Neural cell (in vitro differentiated cells): ENCODE measurements around the gene SLC2A4. TPM values are rescaled to one million over a fixed set of nuclear protein-coding genes. Genes with fewer than 3 reads are reported as not detected.

Source experiments
- H2AFZ ChIP-seq: fragments of 200-600, 300-800 bp; sonication (generic), shearing (Covaris generic); 2 replicates; pipeline ENCODE4 v1.6.0; 2014; ENCODE audit warnings: low read depth, mild to moderate bottlenecking, antibody characterized with exemption, low read length, moderate library complexity
- H3F3A ChIP-seq: fragments of 200-600 bp; shearing (Covaris generic); 2 replicates; pipeline ENCODE4 v1.6.1; 2016; ENCODE audit warnings: mild to moderate bottlenecking, moderate library complexity, mixed read lengths, antibody characterized with exemption, low read length; ENCODE audit not compliant: insufficient read depth, poor library complexity, severe bottlenecking
- H3K27ac ChIP-seq: fragments of 200-600, 300-800 bp; sonication (generic), shearing (Covaris generic); 2 replicates; pipeline ENCODE4 v1.5.1; 2014; ENCODE audit warnings: mild to moderate bottlenecking, low read length, moderate library complexity
- H3K27me3 ChIP-seq: fragments of 300-800, 200-600 bp; sonication (generic), shearing (Covaris generic); 2 replicates; pipeline ENCODE4 v1.6.0; 2014; ENCODE audit warnings: mild to moderate bottlenecking, low read depth, low read length, moderate library complexity; ENCODE audit not compliant: insufficient read depth
- H3K36me3 ChIP-seq: fragments of 300-800, 200-600 bp; sonication (generic), shearing (Covaris generic); 2 replicates; pipeline ENCODE4 v1.5.1; 2014; ENCODE audit warnings: mild to moderate bottlenecking, antibody characterized with exemption, low read length, moderate library complexity; ENCODE audit not compliant: insufficient read depth
- H3K4me2 ChIP-seq: fragments of 300-800, 200-600 bp; sonication (generic), shearing (Covaris generic); 2 replicates; pipeline ENCODE4 v1.6.0; 2014; ENCODE audit warnings: mild to moderate bottlenecking, low read length
- H3K4me3 ChIP-seq: fragments of 300-800, 200-600 bp; sonication (generic), shearing (Covaris generic); 2 replicates; pipeline ENCODE4 v1.5.1; 2014; ENCODE audit warnings: mild to moderate bottlenecking, low read length, moderate library complexity
- H3K79me2 ChIP-seq: fragments of 200-600 bp; shearing (Covaris generic); replicated peaks from 2 replicates; pipeline ENCODE4 v1.6.0; 2014; ENCODE audit warnings: mild to moderate bottlenecking, low read length, moderate library complexity; ENCODE audit not compliant: insufficient read depth
- H3K9ac ChIP-seq: fragments of 300-800, 200-600 bp; sonication (generic), shearing (Covaris generic); 2 replicates; pipeline ENCODE4 v1.6.1; 2016; ENCODE audit warnings: mild to moderate bottlenecking, low read length, mixed read lengths
- H3K9me2 ChIP-seq: fragments of 200-600 bp; shearing (Covaris generic); 2 replicates; pipeline ENCODE4 v1.6.1; 2016; ENCODE audit warnings: mild to moderate bottlenecking, low read length, mixed read lengths; ENCODE audit not compliant: insufficient read depth
- H3K9me3 ChIP-seq: fragments of 200-600, 300-800 bp; sonication (generic), shearing (Covaris generic); 2 replicates; pipeline ENCODE4 v1.6.1; 2016; ENCODE audit warnings: mild to moderate bottlenecking, mixed run types, low read length, moderate library complexity, mixed read lengths
- H4K20me1 ChIP-seq: fragments of 200-600 bp; shearing (Covaris generic); 2 replicates; pipeline ENCODE4 v1.6.1; 2016; ENCODE audit warnings: mild to moderate bottlenecking, mixed run types; ENCODE audit not compliant: insufficient read depth
- EP300 ChIP-seq: fragments of 450-650 bp; conservative IDR thresholded peaks from 2 replicates; pipeline ENCODE4 v1.6.1; 2014; ENCODE audit warnings: antibody characterized with exemption, mild to moderate bottlenecking, moderate library complexity; ENCODE audit not compliant: poor library complexity, severe bottlenecking
- EZH2 ChIP-seq: fragments of 200-600, 300-800 bp; shearing (Covaris generic), sonication (generic); IDR thresholded peaks from 2 replicates; pipeline ENCODE4 v1.6.1; 2014; ENCODE audit warnings: antibody characterized with exemption, low read length, borderline replicate concordance, mild to moderate bottlenecking; ENCODE audit not compliant: insufficient read depth, poor library complexity, severe bottlenecking
- MXI1 ChIP-seq: fragments of 450-650 bp; conservative IDR thresholded peaks from 2 replicates; pipeline ENCODE4 v1.6.1; 2014; ENCODE audit warnings: antibody characterized with exemption, mild to moderate bottlenecking; ENCODE audit not compliant: poor library complexity, severe bottlenecking
- POLR2AphosphoS5 ChIP-seq: IDR thresholded peaks from 2 replicates; pipeline ENCODE4 v1.6.1; 2012
- RAD21 ChIP-seq: fragments of 450-650 bp; conservative IDR thresholded peaks from 2 replicates; pipeline ENCODE4 v1.6.1; 2014; ENCODE audit warnings: antibody characterized with exemption, mild to moderate bottlenecking, moderate library complexity
- SMC3 ChIP-seq: fragments of 450-650 bp; conservative IDR thresholded peaks from 2 replicates; pipeline ENCODE4 v1.6.1; 2014; ENCODE audit warnings: antibody characterized with exemption, mild to moderate bottlenecking, moderate library complexity; ENCODE audit not compliant: poor library complexity
- TAF1 ChIP-seq: IDR thresholded peaks from 2 replicates; pipeline ENCODE4 v1.6.1; 2012; ENCODE audit warnings: low read depth
- polyA plus RNA-seq: library from polyadenylated mRNA; depleted of rRNA; stranded (reverse); fragments of >200 nt; gene quantifications from 2 replicates; pipeline ENCODE4 v1.2.3, GENCODE V29; 2014
- TF ChIP-seq, protein P1 (sequence below): IDR thresholded peaks from 2 replicates; pipeline ENCODE4 v1.6.1; 2012; ENCODE audit warnings: borderline replicate concordance
- TF ChIP-seq, protein P2 (sequence below): fragments of 450-650 bp; IDR thresholded peaks from 2 replicates; pipeline ENCODE4 v1.5.1; 2014; ENCODE audit warnings: antibody characterized with exemption, mild to moderate bottlenecking, moderate library complexity; ENCODE audit not compliant: poor library complexity, severe bottlenecking

SLC2A4 gene
- polyA plus RNA-seq, 1 donor from 2014 or later, result not detected

DNA sequence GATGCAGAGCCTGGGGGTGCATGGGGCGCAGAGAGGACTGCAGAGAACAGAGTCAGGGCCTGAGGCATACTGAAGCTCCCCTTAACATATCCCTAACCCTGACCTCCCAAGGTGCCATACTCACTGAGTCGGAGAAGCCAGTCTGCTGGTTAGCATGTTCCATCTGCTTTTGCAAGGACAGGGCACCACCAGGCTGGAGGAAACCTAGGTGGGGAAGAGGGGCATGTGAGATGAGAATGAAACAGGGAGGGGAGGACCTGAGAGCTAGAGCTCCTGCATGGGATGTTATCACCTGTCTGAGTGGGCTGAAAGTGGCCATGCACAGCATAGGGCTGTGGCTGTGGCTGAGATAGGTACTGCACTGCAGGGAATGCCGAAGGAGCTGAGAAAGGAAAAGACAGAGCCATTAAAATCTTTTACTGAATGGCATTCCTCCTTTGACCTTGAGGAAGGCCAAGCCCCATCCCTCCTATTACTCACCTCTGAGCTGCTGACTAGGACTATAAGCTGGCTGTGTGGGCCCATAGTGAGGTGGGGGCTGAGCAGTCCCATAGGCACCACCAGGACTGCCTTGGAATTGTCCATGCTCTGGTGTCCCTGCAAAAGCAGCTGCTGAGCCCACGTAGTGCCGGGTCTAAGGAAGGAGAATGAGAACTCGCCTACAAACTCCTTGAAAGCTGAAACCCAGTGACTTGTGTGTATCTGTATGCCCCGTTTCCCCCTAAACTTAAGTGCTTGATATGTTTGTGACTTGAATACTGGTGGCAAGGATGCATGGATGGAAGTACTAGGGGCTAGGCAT is 31.8 kb downstream of the SLC2A4 start:
- H3F3A ChIP-seq, result no peaks in the 10 kb centered on the region
- H3K9ac ChIP-seq, result no peak overlapping the region
- H3K4me3 ChIP-seq, result peak overlapping the region; percentile 83
- no peaks in the 10 kb centered on the region for H3K9me3 ChIP-seq
- no peaks in the 10 kb centered on the region for H3K36me3 ChIP-seq
- no peaks in the 10 kb centered on the region for H3K9me2 ChIP-seq
- H3K27ac ChIP-seq, result no peak overlapping the region
- H4K20me1 ChIP-seq, result peaks cover 10% of the 10 kb centered on the region
- no peaks in the 10 kb centered on the region for H3K27me3 ChIP-seq
- no peak overlapping the region for H2AFZ ChIP-seq
- H3K79me2 ChIP-seq, result peaks cover 39% of the 10 kb centered on the region
- TF ChIP-seq EP300 (no peak), SMC3 (no peak), POLR2AphosphoS5 (no peak), MXI1 (no peak), TAF1 (no peak), RAD21 (no peak), EZH2 (no peak)
- TF ChIP-seq, protein P1, sequence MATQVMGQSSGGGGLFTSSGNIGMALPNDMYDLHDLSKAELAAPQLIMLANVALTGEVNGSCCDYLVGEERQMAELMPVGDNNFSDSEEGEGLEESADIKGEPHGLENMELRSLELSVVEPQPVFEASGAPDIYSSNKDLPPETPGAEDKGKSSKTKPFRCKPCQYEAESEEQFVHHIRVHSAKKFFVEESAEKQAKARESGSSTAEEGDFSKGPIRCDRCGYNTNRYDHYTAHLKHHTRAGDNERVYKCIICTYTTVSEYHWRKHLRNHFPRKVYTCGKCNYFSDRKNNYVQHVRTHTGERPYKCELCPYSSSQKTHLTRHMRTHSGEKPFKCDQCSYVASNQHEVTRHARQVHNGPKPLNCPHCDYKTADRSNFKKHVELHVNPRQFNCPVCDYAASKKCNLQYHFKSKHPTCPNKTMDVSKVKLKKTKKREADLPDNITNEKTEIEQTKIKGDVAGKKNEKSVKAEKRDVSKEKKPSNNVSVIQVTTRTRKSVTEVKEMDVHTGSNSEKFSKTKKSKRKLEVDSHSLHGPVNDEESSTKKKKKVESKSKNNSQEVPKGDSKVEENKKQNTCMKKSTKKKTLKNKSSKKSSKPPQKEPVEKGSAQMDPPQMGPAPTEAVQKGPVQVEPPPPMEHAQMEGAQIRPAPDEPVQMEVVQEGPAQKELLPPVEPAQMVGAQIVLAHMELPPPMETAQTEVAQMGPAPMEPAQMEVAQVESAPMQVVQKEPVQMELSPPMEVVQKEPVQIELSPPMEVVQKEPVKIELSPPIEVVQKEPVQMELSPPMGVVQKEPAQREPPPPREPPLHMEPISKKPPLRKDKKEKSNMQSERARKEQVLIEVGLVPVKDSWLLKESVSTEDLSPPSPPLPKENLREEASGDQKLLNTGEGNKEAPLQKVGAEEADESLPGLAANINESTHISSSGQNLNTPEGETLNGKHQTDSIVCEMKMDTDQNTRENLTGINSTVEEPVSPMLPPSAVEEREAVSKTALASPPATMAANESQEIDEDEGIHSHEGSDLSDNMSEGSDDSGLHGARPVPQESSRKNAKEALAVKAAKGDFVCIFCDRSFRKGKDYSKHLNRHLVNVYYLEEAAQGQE, result no peak
- TF ChIP-seq, protein P2, sequence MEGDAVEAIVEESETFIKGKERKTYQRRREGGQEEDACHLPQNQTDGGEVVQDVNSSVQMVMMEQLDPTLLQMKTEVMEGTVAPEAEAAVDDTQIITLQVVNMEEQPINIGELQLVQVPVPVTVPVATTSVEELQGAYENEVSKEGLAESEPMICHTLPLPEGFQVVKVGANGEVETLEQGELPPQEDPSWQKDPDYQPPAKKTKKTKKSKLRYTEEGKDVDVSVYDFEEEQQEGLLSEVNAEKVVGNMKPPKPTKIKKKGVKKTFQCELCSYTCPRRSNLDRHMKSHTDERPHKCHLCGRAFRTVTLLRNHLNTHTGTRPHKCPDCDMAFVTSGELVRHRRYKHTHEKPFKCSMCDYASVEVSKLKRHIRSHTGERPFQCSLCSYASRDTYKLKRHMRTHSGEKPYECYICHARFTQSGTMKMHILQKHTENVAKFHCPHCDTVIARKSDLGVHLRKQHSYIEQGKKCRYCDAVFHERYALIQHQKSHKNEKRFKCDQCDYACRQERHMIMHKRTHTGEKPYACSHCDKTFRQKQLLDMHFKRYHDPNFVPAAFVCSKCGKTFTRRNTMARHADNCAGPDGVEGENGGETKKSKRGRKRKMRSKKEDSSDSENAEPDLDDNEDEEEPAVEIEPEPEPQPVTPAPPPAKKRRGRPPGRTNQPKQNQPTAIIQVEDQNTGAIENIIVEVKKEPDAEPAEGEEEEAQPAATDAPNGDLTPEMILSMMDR, result no peak
- no peak overlapping the region for H3K4me2 ChIP-seq

DNA sequence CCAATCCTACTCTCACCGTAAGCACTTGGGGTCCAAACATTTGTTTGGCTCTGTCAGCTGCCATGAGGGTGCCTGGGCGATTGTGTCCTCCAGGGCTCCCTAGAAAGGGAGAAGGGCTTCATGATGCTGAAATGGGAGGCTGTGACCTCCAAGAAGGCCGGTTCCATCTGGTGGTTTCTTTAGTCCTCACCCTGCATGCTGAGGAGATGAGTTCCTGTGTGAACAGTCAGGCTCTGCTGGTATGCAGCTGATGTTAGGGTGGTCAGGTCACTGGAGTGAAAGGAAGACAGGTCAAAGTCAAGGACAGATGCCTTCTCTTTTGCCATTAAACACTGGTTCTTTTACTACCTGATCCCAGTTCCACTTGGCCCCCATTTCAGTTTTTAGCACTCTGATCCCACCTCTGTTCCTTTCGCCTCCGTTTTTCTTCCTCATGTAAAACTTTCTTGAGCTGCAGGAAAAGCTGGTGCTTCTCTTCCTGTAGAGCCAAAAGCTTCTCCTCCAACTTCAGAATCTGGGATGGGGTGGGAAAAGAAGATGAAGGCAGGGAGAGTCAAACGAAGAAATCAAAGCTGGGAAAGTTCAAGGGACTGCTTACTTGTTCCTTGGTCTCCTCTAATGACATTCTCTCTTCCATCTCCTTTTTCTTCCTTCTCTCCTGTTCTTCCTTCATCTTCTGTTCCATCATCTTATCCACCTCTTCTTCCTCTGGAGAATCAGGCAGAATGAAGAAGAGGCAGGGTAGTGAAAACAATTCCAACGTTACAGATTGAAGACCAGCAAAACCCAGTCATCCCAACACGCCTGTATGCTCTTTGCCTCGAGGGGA is 32.6 kb downstream of the SLC2A4 start:
- Histone ChIP-seq H3F3A (no peaks in the 10 kb centered on the region), H3K4me2 (peak overlapping the region; percentile 95), H4K20me1 (peaks cover 4% of the 10 kb centered on the region), H3K9ac (peak overlapping the region; percentile 81), H3K4me3 (peak overlapping the region; percentile 83), H2AFZ (no peak overlapping the region), H3K27ac (peak overlapping the region; percentile 87), H3K9me3 (no peaks in the 10 kb centered on the region), H3K9me2 (no peaks in the 10 kb centered on the region), H3K36me3 (no peaks in the 10 kb centered on the region), H3K79me2 (peaks cover 31% of the 10 kb centered on the region), H3K27me3 (no peaks in the 10 kb centered on the region)
- TF ChIP-seq POLR2AphosphoS5, result no peak
- TF ChIP-seq SMC3, result no peak
- TF ChIP-seq, protein P1, result no peak
- TF ChIP-seq EZH2, result no peak
